ENCODE data around the gene ANAPC15.

ANAPC15 gene

DNA sequence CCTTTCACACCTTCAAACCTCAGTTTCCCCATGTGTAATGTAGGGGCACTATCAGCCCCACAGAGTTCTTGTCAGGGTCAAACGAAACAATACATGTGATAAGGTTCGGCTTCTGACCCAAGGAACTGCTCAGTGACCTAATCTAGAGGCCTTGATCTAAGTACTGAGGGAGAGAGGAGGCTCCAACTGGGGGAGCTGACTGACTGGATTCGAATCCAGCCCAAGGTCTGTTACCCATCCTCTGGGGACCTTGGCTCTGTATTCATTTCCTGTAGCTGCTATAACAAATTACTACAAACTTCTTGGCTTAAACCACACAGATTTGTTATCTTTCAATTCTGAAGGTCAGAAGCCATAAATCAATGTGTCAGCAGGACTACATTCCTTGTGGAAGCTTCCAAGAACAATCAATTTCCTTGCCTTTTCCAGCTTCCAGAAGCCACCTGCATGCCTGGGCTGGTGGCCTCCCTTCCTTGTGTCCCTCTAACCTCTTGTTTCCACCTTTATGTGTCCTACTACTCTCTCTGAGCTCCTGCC is 10.7 kb upstream of the ANAPC15 start:
- no peak for DNase-seq

DNA sequence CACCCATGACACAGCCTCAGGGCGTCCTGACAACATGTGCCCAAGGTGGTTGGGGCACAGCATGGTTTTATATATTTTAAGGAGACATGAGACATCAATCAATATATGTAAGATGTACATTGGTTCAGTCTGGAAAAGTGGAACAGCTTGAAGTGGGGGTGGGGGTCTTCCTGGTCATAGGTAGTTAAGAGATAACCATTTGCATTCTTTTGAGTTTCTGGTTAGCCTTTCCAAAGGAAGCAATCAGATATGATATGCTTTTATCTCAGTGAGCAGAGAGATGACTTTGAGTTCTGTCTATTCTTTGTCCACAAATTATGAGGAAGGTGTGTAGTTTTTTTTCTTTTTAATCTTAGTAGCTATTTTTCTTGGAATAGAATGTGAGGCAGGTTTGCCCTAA is 10.1 kb upstream of the ANAPC15 start:
- DNase-seq, result no peak

DNA sequence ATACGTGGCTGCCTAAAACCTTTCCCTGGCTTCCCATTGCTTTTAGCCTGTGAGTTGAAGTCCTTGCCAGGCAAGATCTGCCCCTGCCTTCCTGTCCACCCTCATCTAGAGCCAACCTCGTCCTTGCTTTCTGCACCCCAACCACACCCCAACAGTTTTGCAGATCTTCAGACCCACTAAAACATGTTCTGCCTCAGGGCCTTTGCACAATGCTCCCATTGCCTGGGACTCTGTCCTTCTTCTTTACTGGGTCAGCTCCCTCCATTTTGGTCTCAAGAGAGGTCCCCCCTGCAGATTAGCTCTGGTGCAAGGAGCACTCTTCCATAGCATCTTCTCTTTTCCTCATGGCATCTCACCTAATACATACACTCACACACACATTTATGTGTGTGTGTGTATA is 8.4 kb upstream of the ANAPC15 start:
- DNase-seq, result no peak

DNA sequence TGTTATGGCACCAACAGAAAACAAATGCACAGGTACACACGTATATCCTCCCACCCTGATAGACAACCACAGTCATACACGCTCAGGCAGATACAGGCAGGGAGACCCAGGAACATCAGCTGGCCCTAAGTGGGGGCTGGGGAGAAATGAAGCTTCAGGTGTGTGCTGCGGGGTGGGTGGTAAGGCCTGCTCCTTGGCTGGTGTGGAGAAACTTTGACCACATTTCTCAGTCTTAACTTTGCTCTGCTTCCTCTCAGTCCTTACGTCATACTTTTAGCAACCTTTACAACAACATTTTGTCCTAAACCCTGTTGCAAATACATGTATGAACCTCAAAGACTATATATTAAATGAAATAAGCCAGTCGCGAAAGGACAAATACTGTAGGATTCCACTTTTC is 6.7 kb upstream of the ANAPC15 start:
- no peak for DNase-seq

DNA sequence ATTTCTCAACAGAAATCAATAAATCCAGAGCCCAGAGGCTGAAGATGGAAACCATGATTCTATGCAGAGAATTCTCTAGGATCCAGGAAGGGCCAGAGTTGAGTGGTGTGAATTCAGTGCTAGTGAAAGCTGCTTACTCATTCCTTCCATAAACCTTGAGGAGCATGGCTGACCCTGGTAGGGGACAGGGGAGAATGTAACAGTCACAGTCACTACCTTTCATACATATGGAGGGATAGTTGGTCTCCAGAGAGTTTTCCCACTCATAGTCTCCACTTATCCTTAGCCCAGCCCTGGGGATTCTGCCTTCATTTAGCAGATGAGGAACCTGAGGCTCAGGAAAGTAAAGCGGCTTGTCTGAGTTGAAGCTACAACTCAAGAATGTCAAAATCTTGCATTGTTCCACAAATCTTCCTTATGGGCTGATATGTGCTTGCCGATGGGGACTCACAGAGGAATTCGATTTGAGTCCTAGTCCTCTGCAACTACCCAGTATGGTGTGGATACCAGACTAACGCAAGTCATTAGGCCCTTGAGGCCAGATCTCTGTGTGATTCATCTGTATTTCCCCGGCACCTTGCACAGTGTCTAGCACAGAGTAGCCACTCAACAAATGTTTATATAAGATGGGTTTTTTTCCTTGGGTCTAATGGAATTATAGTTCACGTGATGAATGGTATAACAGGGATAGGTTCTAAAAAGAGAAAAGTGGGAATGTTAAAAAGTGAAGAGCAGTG is 3.7 kb upstream of the ANAPC15 start:
- no peak for DNase-seq

DNA sequence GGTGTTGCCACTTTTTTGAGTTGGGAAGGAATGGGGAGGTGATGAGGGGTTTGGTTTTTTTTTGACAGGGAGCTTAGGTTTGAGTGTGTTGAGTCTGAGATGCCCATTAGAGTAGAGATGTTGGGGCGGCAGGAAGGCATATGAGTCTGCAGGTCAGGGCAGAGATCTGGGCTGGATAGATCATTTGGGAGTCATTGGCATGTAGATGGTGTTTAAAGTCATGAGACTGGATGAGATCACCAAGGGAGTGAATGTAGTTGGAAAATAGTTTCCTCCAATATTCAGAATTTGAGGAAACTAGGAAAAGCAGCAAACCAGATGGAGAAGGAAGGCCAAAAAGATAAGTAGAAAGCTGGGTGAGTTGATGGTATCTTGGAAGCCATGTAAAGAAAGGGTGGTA is 2.1 kb upstream of the ANAPC15 start:
- DNase-seq, result no peak

DNA sequence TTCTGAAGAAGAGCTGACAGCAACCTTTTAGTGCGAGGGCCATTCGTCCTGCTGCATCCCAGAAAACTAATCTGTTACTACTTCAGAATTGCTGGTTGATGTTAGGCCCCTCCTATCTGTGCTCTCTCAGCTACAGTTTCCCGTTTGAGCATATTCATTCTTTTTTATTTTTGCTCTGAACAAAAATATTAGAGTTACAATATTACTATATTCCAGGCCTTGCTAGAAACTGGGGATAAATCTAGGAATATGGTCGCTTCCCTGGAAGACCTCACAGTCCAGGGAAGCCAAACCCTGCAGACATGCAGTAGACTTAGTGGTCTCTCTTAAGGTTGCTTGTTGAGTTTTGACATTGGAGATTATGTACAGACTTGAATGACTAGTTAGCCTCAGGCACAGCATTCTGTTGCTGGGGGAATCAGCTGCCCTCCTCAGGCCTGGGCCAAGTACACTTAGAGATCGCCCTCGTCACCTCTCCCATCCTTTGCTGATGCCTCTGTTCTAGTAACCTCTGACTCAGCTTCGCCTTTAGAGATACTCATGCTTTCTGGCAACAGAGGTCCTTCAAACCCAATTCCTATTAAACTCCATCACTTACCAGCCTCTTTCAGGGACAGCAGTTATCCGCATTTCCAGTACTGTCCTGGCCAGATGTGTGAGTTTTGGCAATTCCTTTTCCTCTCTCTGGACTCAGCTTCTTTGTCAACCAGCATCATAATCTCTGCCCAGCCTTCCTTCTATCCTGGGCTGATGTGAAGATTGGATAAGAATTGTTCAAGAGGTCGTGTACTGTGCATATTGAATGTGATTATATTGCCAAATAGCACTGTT is 698 bp upstream of the ANAPC15 start:
- DNase-seq, result no peak

DNA sequence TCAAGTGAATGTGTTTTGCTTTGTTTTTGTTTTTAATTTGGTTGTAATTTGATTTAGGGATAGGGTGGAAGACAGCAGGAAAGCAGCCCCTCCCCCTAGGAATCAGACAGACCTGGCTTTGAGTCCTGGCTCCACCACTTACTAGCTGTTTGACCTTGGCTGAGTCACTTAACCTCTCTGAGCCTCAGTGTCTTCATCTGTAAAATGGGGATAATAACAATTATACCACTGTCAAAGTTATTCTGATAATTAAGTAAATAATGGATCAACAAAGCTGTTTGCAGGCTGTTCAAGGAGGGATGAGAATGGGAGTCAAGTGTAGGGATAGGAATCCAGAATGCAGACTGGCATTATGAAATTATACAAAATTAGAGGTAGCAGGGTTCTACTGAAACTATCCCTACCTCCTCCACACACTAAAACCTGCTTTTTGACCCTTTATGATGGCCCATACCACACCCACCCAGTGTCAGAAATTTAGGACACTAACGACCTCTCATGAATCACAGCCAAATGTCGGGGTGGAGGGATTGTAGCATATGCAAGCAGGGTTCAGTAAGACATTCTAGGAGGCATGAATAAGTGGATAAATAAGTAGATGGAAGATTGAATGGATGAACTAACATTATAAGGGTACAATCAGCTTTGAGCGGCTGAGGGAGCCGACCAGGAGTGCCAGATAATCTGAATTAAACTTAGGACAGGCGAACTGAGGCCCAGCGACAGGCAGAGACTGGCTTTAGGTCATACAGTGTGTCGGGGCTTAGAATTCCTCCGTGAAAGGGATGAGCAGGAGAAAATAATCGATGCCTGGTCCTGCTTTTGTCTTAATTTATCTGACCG is 974 bp downstream of the ANAPC15 start:
- no peak for DNase-seq

DNA sequence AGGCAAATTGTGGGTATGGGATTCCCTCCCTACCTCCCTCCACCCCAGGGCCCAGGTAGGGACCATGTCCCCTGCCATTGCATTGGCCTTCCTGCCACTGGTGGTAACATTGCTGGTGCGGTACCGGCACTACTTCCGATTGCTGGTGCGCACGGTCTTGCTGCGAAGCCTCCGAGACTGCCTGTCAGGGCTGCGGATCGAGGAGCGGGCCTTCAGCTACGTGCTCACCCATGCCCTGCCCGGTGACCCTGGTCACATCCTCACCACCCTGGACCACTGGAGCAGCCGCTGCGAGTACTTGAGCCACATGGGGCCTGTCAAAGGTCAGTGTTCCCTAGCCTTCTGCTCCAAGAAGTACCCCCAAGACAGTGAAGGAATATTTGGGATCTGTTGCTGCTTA is 6.6 kb downstream of the ANAPC15 start, which contains the start of gene TOMT:
TSS of gene TOMT (plus strand) at position 37 of the 400 bp plus-strand sequence. CDS start at position 65, 28 bp downstream.
- DNase-seq, result no peak

DNA sequence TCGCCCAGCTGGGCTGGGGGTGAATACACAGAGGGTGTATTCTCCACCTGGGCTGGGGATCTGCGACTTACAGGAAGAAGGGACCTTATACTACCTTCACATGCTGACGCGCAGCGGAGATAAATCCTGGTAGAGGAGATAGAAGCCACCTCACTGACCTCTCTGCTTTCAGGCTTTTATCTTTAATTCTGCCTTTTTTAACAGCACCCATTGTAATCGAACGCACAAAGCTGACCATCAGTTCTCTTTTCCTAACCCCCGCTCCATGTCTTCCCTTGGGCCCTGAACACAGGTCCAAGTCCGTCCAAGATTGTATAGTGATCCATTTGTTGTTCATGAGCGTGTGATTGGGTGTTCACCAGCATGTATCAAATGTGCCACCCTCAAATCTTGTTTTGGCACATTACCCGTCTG is 8.7 kb downstream of the ANAPC15 start:
- DNase-seq, result peak; percentile 16

DNA sequence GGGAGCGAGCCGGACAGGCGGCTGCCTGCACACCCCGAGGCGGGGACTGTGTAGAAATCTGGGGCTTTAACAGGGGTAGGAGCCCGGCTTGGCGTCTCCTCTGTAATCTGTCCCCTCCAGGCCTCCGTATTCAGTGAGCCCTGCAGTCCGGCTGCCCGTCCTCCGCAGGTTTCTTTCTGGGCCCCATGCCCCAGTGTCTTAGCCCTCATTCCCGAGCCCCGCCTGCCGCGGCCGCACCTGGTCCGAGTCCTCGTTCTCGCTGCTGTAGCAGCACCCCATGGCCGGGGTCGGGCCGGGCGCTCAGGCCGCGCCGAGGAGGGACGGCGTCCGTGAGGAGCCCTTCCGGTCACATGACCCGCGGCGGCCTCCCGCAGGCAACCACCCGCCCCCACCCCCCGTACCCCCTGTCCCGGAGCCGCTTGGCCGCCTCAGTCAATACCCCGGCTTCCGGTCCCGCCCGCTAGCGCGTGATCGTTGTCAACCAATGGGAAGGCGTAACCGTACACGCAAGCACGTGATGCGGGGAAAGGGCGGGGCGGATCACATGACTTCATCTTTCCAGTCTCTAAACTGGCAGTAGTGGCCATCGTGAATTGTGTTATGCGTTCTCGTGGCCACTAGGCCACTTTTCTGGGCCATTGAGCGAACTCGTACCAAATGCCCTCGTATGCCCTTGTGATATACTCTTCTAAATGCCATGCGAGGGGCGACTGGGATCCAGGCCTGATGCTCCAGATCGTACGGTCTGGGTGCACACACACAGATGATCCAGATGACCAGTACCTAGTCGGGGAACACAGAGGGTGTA is 9.3 kb downstream of the ANAPC15 start, which contains the start of gene LAMTOR1:
TSS of gene LAMTOR1 (minus strand) at position 352 of the 808 bp plus-strand sequence. CDS start at position 279, 73 bp downstream.
- DNase-seq, result peak; percentile 98

DNA sequence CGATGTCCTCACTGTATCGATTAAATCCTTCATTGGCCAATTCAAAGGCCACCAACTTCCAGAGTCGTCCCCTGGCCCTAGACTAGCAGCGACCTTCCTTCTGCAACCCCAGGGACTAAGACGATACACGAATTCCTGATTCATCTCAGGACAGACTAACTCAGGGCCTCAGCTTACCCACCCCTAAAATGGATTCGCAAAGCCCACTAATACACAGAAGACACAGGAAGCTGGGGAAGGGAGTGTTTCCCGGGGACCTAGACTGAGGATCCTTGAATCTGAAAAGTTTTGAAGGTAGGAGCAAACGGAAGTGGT is 9.9 kb downstream of the ANAPC15 start:
- no peak for DNase-seq

DNA sequence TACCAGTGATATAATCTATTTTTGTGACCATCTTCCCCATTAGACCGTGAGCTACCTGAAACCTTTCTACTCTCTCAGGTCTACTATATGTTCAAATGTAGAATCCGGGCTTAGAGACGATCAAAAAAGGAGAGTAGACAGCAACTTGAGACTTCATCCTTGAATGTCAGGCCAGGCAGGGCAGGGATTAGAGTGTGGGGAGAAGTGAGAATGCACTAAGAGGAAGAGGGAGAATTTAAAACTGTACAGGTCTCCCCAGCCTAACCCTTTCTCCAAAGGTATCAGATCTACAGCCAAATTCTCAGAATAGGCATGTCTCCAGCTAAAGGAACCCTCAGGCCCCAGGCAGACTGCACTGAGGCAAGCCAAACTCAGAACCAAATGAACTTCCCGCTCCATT is 10.3 kb downstream of the ANAPC15 start:
- no peak for DNase-seq

DNA sequence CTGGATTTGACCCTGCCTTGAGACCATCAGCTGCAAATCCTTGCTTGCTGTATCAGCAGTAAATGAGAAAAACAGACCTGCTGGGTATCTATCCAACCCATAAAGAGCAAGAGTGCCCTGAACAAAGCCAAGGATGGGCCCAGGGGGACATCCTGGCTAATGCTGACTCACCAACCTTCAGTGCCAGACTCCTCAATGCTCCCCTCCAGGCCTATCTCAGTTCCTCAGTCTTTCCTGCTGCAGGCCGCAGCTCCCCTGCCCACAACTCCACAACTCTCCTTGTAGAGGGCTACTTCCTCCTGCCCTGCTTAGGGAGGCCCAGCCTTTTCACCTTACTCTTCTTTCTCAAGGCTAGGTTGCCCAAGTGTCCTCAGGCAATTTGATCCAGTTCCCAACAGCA is 12.0 kb downstream of the ANAPC15 start:
- no peak for DNase-seq

DNA sequence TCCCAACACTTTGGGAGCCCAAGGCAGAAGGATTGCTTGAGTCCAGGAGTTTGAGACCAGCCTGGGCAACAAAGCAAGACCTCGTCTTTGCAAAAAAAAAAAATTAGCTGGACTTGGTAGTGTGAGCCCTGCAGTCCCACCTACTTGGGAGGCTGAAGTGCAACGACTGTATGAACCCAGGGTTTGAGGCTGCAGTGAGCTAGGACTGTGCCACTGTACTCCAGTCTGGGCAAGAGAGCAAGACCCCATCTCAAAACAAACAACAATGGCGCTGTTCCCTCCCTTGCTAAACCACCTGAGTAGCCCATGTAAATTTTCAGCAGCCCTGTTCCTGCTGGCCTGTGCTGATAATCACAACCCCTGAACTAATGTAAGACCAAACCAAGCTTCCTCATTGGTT is 12.5 kb downstream of the ANAPC15 start:
- no peak for DNase-seq

DNA sequence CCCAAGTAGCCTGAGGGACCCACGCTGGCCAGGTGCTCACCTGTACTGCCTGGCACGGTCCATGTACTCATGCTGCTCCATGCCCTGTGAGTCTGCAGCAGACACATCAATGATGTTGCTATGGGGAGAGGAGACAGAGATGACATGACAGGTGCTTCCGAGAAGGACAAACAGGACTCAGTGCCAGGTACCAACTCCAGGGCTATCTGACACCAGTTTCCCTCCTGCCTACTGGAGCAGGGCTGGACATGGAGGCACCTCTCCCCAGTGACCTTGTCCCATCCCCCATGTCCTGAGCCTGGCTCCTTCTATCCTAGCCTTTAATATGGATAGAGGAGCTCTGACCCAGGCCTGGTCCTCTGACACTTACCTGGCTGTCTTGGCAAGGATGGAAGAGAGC is 13.8 kb downstream of the ANAPC15 start:
- DNase-seq, result no peak

DNA sequence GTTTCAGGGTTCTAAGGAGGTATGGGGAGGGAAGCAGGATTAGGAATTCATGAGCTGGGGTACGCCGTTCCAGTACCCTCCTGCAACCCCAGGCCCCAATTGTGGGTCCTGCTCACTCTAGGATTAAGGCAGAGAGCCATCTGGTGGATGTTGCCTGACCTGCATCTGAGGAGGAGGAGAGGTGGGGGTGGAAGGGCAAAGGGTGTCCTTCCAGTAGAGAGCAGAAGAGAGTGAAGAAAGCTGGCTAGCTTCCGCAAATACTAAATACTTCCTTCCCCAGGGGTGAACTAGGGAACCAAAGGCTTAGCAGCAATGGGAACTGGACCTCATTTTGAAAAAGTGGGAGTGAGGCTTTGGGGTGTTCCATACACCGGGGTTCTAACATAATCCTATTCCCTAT is 21.2 kb downstream of the ANAPC15 start:
- DNase-seq, result peak; percentile 74

DNA sequence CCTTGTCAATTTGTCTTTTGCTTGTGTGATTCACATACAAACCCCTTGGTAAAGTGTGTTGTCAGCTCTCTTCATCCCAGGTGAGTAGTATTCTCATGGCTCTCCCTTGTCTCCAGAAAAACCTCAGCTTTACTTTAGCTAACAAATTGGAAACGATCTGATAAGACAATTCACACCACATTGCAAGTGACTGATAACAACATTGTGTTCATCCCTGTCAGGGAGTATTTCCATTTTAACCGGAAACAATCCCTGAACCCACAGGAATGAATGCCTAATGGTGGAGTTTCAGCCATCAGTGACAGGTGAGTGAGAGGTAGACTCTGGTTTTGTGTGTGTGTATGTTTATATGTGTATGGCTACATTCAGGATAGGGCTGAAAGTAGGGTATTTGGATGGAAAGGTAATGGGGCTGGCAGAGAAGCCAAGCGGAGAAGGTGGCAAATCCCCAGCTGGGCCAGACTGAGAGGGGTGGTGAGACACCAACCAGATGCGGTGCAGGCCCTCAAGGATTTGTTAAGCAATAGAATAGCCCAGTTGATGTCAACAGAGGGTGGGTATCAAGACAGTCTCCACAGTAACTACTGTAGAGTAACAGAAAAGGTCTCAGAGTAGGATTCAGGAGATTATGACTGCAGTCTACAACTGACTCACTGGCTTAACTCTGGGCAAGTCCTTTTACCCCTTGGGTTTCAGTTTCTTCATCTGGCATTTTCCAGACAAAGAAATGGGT is 24.3 kb downstream of the ANAPC15 start:
- no peak for DNase-seq

DNA sequence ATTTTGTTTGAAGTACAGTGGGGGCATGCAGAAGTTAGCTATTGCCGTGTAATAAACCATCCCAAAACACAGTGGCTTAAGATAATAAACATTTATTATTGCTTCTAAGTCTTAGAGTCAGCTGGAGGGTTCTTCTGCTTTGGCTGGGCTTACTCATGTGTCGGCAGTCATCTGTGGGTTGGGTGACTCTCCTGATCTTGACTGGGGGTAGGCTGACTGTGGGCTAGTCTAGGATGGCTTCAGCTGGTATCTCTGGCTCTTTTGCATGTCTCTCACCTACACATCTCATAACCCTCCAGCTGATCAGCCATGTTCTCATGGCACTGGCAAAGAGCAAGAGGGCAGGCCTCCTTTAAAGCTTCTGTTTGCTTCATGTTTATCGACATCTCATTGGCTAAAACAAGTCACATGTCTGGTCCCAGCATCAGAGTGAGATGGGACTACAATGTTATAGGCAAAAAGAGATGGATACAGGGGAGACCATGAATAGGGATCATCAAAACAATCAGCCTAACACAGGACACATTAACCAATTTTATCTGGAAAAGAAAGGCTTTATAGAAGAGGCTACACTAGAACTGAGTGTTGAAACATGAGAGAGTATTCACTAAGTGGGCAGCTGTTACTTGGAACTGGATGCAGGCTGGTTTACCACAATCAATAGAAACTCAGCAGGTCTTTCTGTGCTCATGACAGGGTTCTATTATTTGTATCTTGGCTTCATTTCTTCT is 26.7 kb downstream of the ANAPC15 start:
- DNase-seq, result no peak

DNA sequence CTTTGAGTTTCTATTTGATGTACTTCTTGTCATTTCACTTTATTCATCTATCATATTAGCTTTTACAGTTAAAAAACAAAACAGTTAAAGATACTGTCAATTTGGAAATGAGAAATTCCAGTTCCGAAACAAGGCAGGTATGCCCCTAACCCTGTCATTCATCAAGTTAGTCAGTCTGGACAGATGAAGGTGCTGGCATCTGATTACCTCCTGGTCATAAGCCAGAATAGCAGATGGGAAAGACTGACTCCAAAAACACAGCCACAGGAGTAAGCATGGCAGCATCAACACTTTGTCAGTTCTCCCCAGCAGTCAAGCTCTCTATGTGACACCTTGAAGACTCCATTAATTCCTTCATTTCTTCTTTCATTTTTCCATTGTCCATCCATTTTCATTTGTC is 27.5 kb downstream of the ANAPC15 start:
- DNase-seq, result no peak

DNA sequence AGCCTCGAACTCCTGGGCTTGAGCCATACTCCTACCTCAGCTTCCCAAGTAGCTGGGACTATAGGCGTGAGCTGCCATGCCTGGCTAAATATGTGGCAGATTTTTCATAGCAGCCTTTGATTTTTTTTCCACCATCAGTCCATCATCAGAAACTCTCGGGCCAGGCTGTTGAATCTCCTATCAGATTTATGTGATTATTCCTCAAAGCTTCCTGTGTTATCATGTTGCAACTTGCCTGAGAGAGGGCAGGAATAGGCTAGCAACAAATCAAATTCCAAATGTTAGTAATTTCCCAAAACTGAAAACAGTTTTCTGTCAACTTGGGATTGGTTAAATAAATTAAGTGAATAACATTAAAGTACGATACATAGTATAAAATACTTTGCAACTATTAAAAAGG is 28.4 kb downstream of the ANAPC15 start:
- DNase-seq, result no peak

All from activated naive CD4-positive, alpha-beta T cell treated with anti-CD3 and anti-CD28 coated beads, Interleukin-2, amount 50 U/mL, for 16 hours (primary cell).